Jurkat, Clone E6-1 (cell line): ENCODE results near the gene TMEM11.
"Not testable (repeated sequence)": the region's sequence is repeated elsewhere in the genome, so short reads cannot be mapped to it uniquely, and the experiment has no call there.

Experiments
- DNase-seq: peaks from one replicate; pipeline ENCODE4 v3.0.0-alpha.2; 2011; ENCODE audit warnings: low read depth, low spot score
- H3K4me3 ChIP-seq: 2 replicates; pipeline ENCODE4 v1.5.1; 2011; ENCODE audit warnings: mild to moderate bottlenecking, low read length, control low read depth, moderate library complexity

Gene TMEM11

DNA sequence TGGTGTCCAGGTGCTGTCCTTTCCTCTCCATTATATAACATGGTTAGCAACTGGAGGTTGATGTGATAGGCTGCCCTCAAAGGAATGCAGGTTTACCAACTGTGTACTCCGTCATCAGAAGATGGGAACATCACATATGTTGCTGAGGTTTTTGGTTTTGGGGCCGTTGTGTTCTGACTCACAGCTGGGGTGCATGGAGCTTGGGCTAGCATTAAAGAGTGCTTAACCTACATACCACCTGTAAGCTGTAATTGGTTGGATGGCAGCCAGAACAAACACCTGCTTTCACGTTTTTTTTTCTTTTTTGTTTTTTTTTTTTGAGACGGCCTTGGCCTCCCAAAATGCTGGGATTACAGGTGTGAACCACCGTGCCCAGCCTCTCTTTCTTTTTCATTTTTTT lies 20.9 kb downstream of the TMEM11 start:
- no peak overlapping the region for H3K4me3 ChIP-seq
- DNase-seq = peak; percentile 84

DNA sequence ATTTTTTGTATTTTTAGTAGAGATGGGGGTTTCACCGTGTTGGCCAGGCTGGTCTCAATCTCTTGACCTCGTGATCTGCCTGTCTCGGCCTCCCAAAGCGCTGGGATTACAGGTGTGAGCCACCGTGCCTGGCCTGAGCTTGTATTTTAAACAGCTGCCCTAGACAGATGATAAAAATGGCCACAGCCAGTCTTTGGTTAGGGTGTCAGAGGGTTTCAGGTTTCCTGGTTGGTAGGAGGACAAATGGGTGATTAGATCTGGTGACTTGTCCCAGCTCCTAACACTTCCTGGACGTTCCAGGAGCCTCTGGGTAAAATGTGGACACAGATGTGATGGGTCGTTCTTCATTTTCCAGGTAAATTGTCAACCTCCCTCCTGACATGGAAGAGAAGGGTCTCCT lies 21.5 kb downstream of the TMEM11 start:
- H3K4me3 ChIP-seq, DNase-seq: not testable (repeated sequence)

DNA sequence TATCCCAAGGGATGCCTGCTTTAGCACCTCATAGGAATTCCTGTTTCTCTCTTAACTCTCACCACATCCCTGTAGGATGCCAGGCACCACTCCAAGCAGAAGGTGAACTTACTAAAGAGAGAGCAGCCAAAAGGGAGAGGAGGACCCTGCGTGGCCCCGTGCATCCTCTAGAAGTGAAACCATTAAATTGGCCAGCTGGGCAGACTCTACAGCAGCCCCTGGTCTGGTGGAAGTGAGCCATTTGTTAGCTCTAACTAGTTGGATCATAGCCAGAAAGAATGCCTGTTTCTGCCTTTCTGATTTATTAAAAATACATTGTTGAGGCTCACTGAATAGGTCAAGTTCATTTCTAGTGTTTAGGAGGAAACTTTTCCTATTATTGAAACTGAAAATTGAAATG lies 22.3 kb downstream of the TMEM11 start:
- no peak for DNase-seq
- H3K4me3 ChIP-seq = no peak overlapping the region

DNA sequence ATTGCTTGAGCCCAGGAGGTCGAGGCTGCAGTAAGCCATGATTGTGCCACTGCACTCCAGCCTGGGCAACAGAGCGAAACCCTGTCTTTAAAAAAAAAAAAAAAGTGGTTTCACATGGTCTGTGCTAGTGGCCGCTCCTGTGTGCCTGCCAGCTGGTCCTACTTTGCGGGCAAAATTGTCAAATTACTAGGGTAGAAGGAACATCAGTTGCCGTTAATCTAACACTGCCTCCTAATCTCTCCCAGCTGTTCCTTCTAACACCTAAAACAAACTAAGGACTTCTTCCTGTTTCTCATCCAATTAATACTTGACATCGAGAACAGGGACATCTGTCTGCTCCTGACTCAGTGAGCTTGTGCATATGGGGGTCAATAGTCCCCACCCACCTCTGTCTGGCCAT lies 23.9 kb downstream of the TMEM11 start:
- DNase-seq = no peak

DNA sequence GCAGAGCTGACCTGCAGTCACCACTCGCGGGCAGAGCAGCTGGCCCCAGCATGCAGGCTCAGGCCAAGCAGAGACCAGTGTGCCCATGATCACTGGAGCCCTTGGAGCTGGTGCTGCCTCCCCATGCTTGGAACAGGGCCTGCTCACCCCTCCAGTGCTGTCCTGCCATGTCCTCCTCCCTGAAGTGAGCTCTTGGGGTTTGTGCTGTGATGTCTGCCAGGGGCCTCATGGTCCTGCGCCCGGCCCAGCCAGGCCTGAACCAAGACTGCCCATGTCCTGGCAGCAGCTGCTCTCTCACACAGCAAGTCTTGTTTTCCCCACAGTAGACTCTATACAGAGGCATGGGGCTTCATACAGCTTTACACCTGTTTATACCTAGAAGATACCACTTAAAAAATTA lies 24.6 kb downstream of the TMEM11 start:
- DNase-seq = no peak
- no peak overlapping the region for H3K4me3 ChIP-seq

More for the DNA sequence above, 23.9 kb downstream of the TMEM11 start:
- H3K4me3 ChIP-seq = no peak overlapping the region

DNA sequence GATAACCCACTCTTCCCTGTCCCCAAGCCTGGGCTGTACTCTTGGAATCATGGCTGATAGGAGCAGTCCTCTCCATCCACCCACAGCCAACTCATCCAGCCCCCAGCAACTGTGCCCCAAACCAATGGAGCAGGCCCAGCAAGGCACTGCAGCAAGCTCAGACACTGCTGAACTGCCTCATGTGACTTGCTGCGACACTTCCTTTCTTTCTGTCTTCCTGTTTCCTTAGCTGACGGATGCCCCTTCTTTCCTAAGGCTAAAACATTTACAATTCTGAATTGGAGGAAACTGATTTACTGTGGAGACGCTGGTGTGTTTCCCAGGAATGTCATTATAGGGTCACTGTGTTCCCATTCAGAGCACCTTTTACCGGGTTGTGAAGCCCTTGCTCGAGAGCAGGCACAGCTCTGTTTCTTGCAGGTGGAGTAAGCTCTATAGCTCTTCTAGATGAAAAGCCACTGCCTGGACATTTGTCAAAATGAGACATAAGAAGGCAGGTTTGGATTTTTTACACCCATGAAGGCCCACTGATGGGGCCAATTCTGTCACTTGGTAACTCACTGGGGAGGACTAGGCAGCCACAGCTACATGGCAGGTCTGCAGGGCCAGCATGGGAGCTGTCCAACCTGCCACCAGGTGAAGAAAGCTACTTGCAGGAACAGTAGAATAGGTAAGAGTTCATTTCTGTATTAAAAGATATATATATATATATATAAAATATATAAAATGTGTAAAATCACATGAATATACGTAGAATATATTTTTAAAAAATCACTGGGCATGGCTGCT lies 27.4 kb downstream of the TMEM11 start:
- no peak for DNase-seq
- H3K4me3 ChIP-seq = no peak overlapping the region

DNA sequence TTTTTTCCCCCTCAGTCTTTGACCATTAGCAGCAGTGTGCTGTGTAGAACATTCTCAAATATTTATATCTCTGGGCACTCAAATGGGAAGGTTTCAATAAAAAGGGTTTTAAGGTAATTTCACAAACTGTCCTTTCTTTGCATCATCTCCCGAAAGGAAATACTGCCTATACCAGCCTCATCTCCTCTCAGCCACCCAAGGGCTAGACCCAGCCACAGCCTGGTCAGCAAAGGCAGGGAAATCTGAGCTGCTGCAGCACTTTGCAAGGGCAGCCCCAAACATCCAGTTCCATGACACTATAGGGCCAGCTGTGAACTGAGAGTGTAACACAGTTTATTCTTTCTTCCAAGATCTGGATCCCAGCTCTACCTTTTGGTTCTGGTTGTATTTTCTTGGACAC lies 28.9 kb downstream of the TMEM11 start:
- no peak overlapping the region for H3K4me3 ChIP-seq
- no peak for DNase-seq

DNA sequence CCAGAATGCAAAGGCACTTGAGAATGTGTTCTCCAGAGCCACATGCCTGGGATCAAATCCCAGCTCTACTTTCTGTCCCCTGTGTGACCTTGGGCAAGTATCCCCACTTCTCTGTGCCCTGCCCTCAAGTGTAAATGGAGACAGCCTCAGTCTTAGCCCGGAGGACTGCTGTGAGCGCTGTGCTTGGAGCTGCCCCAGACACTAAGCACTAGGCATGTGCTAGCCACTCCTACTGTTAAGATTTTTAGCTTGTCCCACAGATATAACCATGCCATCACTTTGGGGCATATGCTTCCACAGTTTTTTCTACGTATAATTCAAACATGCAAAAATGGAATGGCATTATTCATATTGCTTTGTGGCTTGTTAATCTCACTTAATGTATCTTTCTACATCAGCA lies 29.4 kb downstream of the TMEM11 start:
- no peak for DNase-seq
- H3K4me3 ChIP-seq = no peak overlapping the region

DNA sequence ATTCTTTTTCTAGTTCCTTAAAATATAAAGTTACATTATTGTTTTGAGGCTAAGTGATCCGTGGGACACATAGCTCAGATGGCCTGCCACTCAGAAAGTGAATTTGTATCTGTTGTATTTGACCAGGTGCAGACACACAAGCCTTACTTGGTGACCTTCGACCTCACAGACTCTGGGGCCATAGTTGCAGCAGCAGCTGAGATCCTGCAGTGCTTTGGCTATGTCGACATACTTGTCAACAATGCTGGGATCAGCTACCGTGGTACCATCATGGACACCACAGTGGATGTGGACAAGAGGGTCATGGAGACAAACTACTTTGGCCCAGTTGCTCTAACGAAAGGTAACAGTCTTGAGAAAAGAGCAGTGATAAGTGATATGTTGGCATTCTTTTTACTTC lies 30.5 kb downstream of the TMEM11 start:
- no peak for DNase-seq
- no peak overlapping the region for H3K4me3 ChIP-seq

DNA sequence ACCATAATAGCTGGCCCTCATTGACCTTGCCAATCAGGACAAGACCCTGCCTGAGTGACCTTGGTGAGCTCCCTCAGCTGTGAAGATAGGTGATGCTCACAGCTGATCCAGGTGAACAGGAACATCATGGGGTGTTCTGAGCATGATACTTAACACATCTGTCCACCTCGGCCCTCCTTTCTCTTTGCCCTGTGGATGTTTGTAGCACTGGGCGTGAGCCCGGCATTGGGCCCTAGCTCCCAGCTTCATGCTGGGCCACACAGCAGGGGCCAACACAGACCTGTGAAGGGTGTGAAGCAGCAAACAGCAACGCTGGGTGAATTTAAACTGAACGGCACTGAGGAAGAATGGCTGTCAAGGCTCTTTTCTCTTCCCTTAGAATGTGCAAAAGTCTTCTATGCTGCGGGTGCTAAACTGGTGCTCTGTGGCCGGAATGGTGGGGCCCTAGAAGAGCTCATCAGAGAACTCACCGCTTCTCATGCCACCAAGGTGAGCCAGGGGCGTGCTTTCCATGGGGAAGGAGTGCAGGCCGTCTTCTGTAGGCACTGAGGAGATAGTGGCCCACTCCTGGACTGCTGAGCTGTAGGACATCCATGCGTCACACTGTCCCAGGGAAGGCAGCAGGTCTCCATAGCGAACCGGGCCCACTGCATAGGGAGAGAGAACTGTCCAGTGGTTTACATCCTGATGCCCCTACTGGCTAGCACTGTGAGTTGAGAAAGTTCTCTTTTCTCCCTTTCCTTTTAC lies 35.9 kb downstream of the TMEM11 start:
- H3K4me3 ChIP-seq = no peak overlapping the region
- DNase-seq = no peak

DNA sequence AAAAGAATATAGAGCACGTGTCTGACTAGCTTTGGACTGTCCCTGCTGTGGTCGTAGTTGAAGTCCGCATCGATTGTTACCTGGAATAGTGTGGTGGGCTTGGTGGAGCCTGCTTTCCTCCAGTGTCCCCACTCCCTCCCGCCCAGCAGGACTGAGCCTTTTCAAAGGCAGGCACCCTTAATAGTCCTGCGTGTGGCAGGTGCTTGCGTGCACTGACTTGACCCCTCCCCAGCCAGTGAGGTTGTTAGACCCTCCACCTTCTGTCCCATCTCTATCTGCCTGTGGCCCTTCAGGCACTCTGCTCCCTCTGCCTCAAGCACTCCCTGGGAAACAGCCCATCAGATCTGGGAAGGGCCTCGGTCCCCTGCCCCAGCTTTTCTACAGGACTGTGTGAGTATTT lies 36.6 kb downstream of the TMEM11 start:
- no peak for DNase-seq
- H3K4me3 ChIP-seq = no peak overlapping the region

DNA sequence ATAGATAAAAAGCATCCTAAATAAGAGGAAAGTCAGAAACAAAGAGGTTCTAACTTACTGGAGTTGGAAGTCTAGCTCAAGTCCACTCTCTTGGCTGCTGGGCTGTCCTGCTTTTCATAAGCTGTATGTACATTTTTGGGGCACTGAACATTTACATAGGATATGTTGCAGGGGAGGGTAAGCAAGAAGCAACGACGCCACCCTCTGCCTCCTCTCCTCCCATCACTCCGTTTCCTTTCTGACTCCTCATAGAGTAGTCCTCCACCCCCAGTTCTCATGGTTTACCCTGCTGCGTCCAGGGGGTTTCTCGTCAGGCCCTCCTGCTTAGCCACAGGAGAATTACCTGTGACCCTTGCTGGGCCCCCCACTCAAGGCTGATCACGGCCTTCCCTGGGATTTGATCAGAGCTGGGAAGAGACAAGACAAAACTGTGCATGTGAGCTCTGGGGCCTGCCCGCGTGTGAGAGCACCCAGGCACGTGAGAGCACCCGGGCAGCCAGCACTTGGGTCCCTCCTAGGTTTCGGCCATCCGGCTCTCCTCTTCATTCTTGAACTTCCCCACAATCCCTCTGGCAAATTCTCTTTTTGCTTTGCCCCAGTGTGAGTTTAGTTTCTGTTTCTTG lies 37.1 kb downstream of the TMEM11 start:
- H3K4me3 ChIP-seq = no peak overlapping the region

DNA sequence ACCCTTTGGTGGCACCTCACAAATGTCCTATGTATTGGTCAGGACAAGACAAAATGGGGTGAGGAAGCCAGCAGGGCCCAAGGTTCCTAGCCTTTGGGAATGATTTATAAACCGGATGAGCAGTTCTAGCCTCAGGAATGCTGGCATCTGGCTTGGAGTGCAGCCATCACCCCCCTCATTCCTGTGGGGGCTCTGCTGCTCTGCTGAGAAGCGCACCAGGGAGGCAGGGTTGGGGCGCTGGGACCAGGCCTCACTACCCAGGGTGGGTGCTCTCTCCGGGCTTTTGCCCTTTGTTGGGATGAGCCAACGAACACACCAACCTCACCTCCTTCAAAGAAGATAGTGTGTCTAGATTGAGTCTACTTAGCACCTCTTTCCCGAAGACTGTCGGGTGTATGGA lies 39.2 kb downstream of the TMEM11 start:
- no peak overlapping the region for H3K4me3 ChIP-seq
- no peak for DNase-seq

More for the DNA sequence above, 37.1 kb downstream of the TMEM11 start:
- no peak for DNase-seq

DNA sequence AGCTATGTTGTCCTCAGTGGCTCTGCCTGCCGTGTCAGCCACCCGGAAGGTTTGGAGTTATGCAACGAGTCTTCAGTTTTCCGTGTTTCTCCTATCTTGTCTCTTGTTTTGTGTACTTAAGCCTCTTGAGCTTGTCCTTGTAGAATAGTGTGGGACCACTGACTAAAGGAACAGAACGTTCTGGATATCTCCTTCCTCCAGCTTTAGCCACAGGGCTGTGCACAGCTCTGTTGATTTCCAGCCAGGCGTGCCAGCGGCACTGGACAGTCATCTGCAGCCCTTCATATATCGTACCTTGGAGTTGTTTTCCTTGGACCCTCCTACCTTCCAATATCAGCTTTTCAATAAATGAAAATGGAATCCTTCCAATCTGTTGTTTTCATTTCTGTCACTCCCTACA lies 39.8 kb downstream of the TMEM11 start:
- no peak for DNase-seq
- H3K4me3 ChIP-seq = no peak overlapping the region

DNA sequence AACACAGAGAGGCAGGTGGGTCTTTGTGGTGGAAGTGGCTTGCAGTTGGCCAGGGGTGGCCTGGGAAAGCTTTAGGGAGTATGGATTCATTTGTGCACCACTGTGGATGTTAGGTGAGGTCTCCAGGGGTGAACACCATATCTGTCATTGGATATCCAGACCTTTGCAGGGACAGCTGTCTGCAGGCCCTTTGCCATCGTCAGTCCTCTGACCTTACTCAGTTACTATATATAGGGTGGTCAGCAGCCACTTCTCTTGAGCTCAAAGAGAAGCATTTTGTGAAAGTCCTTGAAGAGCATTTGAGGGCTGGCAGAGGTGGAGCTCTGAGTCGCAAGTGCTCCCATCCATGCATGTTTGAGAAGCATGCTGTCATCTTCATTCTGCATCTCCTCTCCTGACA lies 40.4 kb downstream of the TMEM11 start:
- H3K4me3 ChIP-seq = no peak overlapping the region
- no peak for DNase-seq

DNA sequence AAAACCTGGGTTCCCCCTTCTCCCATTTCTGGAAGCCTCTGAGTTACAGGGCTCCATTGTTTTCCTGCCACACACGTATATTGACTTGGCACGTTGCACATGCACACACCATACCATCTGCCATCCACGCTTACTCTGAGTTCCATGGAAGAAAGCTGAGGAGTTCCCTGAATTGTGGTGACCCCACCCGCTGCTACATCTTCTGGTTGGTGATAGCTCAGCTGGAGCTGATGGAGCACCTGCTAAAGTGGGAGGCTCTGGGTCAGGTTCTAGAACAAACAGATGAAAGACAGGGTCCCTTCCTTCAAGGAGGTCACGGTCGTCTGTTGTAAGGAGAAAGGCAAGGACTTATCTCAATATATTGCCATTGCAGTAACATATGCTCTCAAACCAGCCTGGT lies 41.1 kb downstream of the TMEM11 start:
- no peak overlapping the region for H3K4me3 ChIP-seq
- DNase-seq = no peak

DNA sequence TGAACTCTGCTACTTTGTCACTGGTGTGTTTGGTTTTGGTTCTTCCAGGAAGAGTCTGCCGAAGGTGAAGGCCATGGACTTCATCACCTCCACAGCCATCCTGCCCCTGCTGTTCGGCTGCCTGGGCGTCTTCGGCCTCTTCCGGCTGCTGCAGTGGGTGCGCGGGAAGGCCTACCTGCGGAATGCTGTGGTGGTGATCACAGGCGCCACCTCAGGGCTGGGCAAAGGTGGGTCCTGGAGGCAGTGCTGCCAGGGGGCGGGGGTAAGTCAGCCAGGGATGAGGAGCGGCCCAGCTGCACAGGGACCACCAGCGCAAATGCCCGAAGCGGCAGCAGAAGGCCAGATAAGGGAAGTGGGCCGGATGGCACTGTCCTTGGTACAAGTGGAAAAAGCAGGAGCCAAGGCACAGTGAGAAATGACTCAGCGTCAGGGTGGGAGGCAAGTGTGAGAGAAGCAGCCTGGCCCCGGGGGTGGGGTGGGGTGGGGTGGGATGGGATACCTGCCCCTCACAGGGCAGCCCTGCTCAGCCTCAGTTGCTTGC lies 41.9 kb downstream of the TMEM11 start:
- H3K4me3 ChIP-seq = no peak overlapping the region
- no peak for DNase-seq

DNA sequence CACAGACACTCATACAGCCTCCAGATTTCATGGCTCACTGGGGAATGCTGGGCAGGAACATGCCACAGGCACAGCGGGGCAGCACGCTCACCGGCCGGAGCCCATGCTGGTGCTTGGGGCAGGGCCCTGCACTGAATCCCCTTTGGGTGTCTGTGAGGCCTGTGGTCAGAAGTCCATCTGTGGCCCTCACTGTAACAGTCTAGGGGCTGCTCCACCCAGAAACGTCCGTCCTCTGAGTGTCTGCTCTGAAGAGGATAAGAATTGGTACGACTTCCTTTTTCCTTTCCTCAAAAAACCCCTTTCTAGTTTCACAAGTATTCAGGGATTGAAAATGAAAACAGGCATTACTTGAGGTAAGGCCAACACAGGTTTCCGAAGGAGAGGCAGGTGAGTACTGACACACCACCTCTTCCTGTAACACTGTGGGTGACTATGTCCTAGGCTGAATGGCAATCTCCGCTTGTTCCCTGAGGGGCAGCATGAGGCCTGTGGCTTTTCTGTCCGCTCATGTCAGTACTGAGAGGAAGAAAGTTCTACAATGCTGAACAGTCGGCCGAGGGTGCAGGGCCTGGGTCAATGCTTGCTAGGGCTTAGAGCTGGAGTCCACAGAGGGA lies 42.5 kb downstream of the TMEM11 start:
- H3K4me3 ChIP-seq = no peak overlapping the region
- DNase-seq = no peak

DNA sequence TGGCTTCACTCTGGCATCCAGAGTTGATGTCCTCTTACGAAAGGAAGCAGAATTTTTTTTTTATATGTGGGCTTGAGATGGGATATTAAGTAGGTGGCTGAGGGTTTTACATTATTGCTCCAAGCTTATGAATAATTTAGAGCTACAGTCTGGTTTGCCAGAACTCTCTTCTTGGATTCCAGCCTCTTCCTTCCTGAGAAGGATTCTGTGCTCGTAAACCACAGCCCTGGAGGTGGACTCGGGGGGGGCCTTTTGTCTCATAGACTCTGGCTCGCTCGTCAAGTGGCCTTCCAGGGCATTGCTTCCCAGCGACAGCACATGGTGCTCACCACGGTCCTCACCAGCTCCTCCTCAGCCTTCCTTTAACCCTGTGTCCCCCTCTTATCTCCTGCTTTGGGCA lies 43.2 kb downstream of the TMEM11 start:
- no peak for DNase-seq
- no peak overlapping the region for H3K4me3 ChIP-seq

DNA sequence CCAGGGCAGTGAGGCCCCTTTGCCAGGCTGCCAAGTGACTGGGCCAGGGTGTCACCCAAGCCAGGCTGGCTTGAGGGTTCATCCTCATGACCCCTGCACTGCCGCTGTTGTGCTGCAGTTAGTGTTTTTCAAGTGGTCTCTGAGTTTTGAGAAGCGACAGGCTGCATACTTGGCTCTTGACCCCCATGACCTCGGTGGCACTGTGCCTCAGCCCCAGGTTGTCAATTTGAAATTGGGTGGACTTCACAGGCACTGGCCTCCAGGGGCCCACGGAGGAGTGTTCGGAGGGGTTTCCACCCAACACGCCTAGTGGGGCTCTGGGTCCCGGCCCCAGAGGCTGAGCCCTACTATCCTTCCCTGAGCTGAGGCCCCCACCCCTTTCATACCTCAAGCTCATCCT lies 44.5 kb downstream of the TMEM11 start:
- no peak overlapping the region for H3K4me3 ChIP-seq

More for the DNA sequence above, 44.5 kb downstream of the TMEM11 start:
- DNase-seq = no peak
